ENCODE measurements around the gene RFX8. TPM values are rescaled to one million over a fixed set of nuclear protein-coding genes. Genes with fewer than 3 reads are reported as not detected.
"Not testable (repeated sequence)": the region's sequence is repeated elsewhere in the genome, so short reads cannot be mapped to it uniquely, and the experiment has no call there.

RFX8 gene
- total RNA-seq, 1 experiment from 2014 or later, result not detected

DNA sequence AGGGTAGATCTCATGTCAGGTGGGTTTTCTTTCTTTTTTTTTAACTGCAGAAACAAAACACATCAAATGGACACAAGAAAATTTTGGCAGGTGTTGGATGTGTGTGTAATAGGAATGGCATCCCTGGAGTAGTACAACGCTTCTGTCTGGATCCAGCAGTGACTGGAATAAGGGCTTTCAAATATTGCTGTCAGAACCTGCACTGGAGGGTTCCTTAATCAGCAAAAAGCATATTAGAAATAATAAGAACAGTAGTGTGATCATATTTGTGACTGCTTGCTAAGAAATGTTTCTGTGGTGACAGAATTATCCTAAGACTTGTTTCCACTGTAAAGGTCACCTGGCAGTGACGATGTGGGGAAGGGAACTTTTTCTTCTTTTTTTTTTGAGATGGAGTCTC is 118.4 kb downstream of the RFX8 start:
- Mint-ChIP-seq H3K4me1 (ENCODE audit: low read depth, unreplicated experiment) (peaks cover 27% of the 10 kb centered on the region), H3K27me3 (ENCODE audit: unreplicated experiment) (no peaks in the 10 kb centered on the region), H3K4me3 (ENCODE audit: low read depth, unreplicated experiment) (no peak overlapping the region), H3K36me3 (ENCODE audit: insufficient read depth, unreplicated experiment) (no peaks in the 10 kb centered on the region), H3K9me3 (ENCODE audit: low read depth, unreplicated experiment) (no peaks in the 10 kb centered on the region), H3K27ac (ENCODE audit: unreplicated experiment) (no peak overlapping the region)
- intact Hi-C loops (cut with micrococcal nuclease; ENCODE audit: unreplicated experiment), result no loop called here
- BruUV-seq (replicated peaks), result no TSS peak
- TF ChIP-seq, protein P1, sequence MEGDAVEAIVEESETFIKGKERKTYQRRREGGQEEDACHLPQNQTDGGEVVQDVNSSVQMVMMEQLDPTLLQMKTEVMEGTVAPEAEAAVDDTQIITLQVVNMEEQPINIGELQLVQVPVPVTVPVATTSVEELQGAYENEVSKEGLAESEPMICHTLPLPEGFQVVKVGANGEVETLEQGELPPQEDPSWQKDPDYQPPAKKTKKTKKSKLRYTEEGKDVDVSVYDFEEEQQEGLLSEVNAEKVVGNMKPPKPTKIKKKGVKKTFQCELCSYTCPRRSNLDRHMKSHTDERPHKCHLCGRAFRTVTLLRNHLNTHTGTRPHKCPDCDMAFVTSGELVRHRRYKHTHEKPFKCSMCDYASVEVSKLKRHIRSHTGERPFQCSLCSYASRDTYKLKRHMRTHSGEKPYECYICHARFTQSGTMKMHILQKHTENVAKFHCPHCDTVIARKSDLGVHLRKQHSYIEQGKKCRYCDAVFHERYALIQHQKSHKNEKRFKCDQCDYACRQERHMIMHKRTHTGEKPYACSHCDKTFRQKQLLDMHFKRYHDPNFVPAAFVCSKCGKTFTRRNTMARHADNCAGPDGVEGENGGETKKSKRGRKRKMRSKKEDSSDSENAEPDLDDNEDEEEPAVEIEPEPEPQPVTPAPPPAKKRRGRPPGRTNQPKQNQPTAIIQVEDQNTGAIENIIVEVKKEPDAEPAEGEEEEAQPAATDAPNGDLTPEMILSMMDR (IDR thresholded peaks at IDR 0.05; ENCODE audit: unreplicated experiment), result no peak
- CTCF ChIA-PET, result no interaction called here
- no peak for DNase-seq

DNA sequence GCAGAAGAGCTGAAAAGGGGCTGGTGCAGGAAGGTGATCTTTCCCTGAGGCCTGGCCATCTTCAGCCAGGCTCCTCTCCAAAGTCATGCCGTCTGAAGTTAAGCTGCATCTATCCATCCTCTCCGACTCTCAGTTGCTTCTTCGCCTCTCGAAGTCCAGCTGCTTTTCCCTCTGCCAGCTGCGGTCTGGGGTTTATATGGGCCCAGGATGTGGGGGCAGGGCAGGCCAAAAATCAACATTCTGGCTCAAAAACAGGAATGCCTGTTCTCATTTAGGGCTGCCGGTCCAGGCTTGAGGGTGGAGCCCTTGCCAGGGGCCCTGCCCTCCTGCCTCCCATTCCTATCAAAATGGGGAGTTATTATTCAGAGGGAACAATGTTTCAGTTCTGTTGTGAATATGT is 118.9 kb downstream of the RFX8 start:
- TF ChIP-seq, protein P1 (IDR thresholded peaks at IDR 0.05; ENCODE audit: unreplicated experiment), result no peak
- CTCF ChIA-PET, result no interaction called here
- H3K27me3 Mint-ChIP-seq (ENCODE audit: unreplicated experiment), result no peaks in the 10 kb centered on the region
- DNase-seq, result no peak
- H3K4me1 Mint-ChIP-seq (ENCODE audit: low read depth, unreplicated experiment), result peaks cover 27% of the 10 kb centered on the region
- intact Hi-C loops (cut with micrococcal nuclease; ENCODE audit: unreplicated experiment), result no loop called here
- H3K36me3 Mint-ChIP-seq (ENCODE audit: insufficient read depth, unreplicated experiment), result no peaks in the 10 kb centered on the region
- H3K4me3 Mint-ChIP-seq (ENCODE audit: low read depth, unreplicated experiment), result no peak overlapping the region
- no TSS peak for BruUV-seq (replicated peaks)
- no peak overlapping the region for H3K27ac Mint-ChIP-seq (ENCODE audit: unreplicated experiment)
- no peaks in the 10 kb centered on the region for H3K9me3 Mint-ChIP-seq (ENCODE audit: low read depth, unreplicated experiment)

DNA sequence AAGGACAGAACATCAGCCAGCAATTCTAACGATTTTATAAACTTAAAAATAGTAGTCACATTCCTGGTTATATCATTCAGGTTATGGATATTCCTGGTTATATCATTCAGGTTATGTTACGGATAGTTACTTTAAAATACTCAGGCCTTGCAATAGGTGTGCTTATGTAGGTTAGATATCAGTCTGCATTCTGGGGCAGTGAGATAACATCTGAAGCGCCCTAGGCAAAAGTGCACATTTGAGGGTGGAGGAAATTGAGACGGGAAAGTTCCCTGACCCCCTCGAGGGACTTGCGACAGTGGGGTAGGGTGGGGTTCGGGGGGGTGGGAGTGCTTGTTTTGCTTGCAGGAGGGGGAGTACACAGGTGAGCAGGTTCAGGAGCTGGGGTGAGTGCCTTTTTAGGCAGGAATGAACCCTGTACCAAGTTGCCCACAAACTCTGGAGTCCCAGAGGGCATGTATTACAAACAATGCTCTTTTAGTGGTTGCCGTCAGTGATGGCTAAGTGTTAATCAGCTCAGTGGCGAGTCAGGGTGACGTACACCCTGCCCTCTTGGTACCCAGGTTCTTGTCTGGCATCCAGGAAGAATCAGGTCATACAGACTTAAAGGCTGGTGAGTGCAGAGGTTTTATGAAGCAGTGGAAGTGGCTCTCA is 119.4 kb downstream of the RFX8 start:
- CTCF ChIA-PET, result no interaction called here

DNA sequence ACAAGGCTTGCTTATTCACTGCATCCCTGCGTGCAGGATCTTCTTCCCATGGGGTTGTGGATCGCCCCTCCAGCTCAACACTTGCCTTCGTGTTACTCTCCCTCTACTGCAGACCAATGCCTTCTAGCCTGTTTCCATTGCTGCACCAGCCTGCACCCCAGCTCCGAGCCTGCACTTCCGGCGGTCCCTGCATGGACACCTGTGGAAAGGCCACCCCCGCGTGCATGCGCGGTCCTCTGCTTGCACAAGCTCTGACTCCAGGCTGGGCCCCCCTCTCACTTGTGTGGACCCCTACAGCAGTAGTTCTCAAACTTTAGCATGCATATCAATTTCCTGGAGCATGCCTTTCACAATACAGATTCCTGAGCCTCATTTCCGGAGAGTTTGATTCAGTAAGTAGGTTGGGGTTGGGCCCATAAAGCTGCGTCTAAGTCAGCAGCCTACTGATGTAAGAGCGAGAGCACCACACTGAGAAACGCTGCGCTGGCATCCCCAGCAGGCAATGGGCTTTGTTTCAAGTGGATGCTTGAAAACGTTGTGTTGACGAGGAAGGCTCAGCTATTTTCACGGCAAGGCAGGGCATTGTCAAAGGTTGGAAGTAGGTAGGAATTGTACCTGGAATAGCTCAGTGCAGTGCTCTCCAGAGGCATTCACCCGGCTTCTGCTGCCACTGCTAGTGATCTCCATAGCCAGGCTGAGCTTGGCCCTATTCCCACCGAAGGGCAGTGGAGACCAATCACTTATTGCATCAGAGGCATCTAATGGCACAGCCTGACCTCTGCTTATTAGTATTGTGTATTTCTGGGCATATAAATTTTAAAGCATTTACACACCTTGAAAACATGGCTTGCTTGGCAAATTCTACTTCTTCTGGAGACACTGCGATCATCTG is 120.2 kb downstream of the RFX8 start:
- TF ChIP-seq, protein P1 (IDR thresholded peaks at IDR 0.05; ENCODE audit: unreplicated experiment), result no peak
- CTCF ChIA-PET, result no interaction called here
- no TSS peak for BruUV-seq (replicated peaks)

More for the DNA sequence above, 119.4 kb downstream of the RFX8 start:
- DNase-seq, result no peak
- H3K9me3 Mint-ChIP-seq (ENCODE audit: low read depth, unreplicated experiment), result no peaks in the 10 kb centered on the region
- intact Hi-C loops (cut with micrococcal nuclease; ENCODE audit: unreplicated experiment), result no loop called here
- no peaks in the 10 kb centered on the region for H3K36me3 Mint-ChIP-seq (ENCODE audit: insufficient read depth, unreplicated experiment)
- H3K4me3 Mint-ChIP-seq (ENCODE audit: low read depth, unreplicated experiment), result no peak overlapping the region
- no peak overlapping the region for H3K27ac Mint-ChIP-seq (ENCODE audit: unreplicated experiment)
- no TSS peak for BruUV-seq (replicated peaks)
- TF ChIP-seq, protein P1 (IDR thresholded peaks at IDR 0.05; ENCODE audit: unreplicated experiment), result no peak
- H3K4me1 Mint-ChIP-seq (ENCODE audit: low read depth, unreplicated experiment), result peaks cover 25% of the 10 kb centered on the region
- H3K27me3 Mint-ChIP-seq (ENCODE audit: unreplicated experiment), result no peaks in the 10 kb centered on the region

DNA sequence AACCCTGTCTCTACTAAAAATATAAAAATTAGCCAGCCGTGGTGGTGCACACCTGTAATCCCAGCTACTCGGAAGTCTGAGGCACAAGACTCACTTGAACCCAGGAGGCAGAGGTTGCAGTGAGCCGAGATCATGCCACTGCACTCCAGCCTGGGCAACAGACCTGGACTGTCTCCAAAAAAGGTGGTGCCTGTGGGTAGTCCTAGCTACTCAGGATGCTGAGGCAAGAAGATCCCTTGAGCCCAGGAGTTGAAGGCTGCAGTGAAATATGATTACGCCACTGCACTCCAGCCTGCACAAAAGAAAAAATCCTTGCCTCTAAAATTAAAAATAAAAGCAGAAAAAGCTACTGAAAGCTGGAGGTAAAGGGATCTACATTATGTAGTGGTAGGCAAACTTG is 122.3 kb downstream of the RFX8 start:
- H3K4me3 Mint-ChIP-seq (ENCODE audit: low read depth, unreplicated experiment); DNase-seq; BruUV-seq (replicated peaks); H3K27ac Mint-ChIP-seq (ENCODE audit: unreplicated experiment); intact Hi-C loops (cut with micrococcal nuclease; ENCODE audit: unreplicated experiment); H3K9me3 Mint-ChIP-seq (ENCODE audit: low read depth, unreplicated experiment); H3K36me3 Mint-ChIP-seq (ENCODE audit: insufficient read depth, unreplicated experiment); CTCF ChIA-PET; H3K27me3 Mint-ChIP-seq (ENCODE audit: unreplicated experiment): not testable (repeated sequence)
- peaks cover 16% of the 10 kb centered on the region for H3K4me1 Mint-ChIP-seq (ENCODE audit: low read depth, unreplicated experiment)

More for the DNA sequence above, 120.2 kb downstream of the RFX8 start:
- Mint-ChIP-seq H3K9me3 (ENCODE audit: low read depth, unreplicated experiment) (no peaks in the 10 kb centered on the region), H3K36me3 (ENCODE audit: insufficient read depth, unreplicated experiment) (no peaks in the 10 kb centered on the region), H3K27me3 (ENCODE audit: unreplicated experiment) (no peaks in the 10 kb centered on the region), H3K27ac (ENCODE audit: unreplicated experiment) (no peak overlapping the region), H3K4me1 (ENCODE audit: low read depth, unreplicated experiment) (peaks cover 16% of the 10 kb centered on the region), H3K4me3 (ENCODE audit: low read depth, unreplicated experiment) (no peak overlapping the region)
- intact Hi-C loops (cut with micrococcal nuclease; ENCODE audit: unreplicated experiment), result no loop called here
- no peak for DNase-seq
